Cortex of kidney (tissue), 1 donor: ENCODE results near the gene ATP11A.

ENCODE experiments used
- DNase-seq: peaks from one replicate; lab custom pipeline; 2025; lab: John Stamatoyannopoulos, UW

ATP11A gene

DNA sequence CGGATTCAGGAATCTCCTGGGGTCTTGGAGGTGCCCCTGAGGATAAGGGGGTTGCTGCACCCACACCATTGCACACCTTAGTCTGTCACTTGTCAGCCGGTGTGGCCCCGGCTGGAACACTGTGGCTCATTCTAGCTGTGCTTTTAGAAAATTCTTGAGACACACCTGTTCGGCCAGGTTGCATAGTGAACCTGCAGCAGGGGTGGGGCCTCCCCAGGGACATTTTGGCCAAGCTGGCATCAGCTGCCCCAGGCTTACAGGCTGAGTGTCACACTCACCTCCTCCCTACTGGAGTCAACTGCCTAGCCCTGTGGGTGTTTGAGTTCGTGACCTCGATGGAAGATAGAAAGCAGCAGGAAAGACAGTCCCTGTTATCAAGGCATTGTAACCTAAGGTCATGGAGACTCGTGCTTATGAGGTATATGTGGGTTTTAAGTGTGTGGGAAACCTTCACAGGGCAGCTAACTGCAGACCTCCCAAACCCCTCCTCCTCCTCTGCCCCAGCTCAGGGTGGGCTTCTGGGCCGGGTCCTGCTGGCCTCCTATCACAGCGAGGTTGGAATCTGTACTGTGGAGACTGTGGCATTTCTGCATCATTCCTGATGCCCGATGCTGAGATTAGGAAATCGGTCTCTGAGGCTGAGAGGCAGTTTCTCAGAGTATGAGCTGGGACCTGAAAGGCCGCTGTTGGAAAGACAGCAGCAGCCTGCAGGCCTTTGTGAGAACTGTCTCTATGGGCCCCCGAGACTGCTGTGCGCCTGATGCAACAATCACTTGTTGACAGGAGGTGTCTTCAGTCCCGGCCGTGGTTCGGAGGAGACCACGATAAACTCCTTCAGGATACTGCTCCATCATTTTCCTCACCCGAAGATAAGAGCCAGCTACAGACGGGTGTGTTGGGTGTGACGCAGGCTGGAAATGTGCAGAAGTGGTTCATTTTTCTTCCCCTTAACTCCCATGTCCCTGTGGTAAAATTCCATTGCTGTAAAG, 72.2 kb downstream of the ATP11A start:
- no peak for DNase-seq

DNA sequence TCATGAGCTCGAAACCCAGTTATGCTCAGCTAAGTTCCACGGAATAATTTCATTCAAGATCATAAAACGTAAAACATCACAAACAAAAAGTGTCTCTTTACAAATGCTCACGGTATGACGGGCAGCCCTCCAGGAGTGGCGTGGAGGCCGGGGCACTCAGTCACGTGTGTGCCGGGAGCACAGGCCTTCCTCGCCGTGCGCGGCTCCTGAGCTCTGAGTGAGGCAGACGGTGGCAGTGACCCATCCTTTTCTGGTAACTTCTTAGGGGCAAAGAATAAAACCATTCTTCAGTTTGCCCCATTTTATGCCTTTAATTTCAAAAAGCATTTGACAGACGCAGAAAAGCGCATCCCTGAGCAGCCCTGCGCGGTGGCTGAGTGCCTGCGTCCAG, 72.8 kb downstream of the ATP11A start:
- no peak for DNase-seq

DNA sequence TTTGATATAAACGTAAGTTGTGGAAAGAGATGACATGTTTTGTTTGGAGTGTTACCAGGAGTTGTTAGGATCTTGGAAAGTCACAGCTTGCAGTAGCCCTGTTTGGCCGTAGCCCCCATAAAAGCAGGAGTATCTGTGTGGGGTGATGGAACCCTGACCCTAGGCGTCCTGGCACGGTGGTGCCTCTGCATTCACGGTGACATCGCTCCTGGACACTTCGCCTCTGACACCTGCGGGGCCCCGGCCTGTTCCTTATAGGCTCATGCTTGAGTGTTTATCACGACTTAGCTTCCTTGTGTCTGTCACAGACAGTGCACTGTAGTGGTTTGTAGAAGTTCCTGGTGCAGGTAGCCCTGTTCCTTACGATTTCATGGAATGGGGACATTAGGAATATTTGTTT, 74.2 kb downstream of the ATP11A start:
- no peak for DNase-seq

DNA sequence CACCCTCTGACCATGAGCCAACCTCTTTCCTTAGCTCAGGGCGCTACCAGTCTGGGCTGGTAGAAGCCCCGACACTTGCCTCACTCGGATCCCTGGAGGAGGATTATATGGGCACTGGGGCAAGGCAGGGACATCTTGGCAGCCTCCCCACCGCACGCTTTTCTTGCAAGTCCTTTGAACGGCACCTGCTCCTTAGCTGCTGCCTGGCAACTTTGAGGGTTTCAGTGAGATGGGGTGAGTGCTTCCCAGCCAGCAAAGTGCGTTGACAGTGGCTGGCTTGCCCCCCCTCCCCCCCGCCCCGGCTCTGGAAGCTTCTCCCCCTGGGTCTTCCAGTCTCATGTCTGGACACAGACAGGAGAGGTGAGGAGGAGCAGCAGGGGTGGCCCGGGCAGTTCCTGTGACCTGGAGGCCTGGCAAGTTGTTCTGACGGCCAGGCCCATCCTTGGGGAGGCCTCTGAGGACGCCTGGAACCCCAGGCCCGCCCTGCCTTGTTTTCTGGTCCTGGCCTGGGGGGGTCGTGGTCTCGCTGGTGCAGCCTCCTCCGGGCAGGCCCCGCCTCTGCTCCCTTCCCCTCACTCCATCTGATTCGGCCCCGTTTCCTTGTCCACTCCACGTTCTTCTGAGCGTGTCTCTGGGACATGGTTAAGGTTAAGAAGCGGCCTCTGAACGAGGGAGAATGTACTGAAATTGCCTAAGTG, 75.2 kb downstream of the ATP11A start:
- DNase-seq = no peak

- DNase-seq = no peak
These were observed 75.9 kb downstream of the ATP11A start for GRCh38 chr13:112765731-112766130.

- DNase-seq = no peak
These were observed 76.5 kb downstream of the ATP11A start for GRCh38 chr13:112766336-112766735.

DNA sequence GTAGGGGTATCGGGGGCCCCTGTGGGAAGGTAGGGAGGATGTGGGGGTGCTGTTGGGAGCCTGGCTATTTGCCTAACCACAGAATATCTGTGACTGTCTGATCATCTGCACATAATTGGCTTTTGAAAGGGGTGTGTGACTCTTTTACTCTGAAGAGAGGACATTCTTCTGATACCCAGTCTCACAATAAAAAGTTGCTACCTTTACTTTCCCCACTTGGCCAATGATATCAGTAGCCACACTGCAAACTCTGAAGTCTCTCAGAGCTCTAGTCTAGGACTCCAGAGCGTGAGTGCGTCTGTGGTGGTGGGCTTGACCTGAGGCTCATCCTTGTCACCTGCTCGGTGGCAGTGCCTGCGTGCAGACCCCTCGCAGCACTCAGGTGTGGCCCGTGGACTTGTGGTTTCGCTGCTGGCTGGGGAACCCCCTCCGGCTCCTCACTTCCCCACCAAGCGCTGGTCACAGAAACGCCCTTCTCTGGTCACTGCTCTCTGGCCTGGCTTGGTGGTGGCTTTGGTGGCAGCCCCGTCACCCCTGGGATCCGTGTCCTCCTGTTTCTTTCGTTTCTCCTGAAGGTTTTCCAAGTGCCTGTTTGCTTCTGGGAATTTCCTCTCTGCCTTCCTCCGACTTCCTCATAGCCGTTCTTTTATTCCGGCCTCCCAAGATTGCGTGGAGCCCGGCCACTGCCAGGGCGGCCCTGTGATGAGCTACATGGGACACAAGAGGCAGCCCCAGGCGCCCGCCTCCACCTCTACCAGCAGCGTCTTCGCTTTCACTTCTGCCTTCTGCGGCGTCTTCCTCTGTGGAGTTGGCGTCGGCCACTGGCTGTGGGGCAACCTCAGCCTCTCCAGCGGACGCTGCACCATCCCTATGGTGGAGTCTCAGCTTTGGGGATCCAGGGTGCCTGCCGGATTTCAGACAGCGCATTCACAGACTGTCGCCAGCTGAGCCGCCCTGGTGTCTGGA, 78.0 kb downstream of the ATP11A start:
- no peak for DNase-seq

GRCh38 chr13:112768795-112769481, 79.1 kb downstream of the ATP11A start:
- no peak for DNase-seq

DNA sequence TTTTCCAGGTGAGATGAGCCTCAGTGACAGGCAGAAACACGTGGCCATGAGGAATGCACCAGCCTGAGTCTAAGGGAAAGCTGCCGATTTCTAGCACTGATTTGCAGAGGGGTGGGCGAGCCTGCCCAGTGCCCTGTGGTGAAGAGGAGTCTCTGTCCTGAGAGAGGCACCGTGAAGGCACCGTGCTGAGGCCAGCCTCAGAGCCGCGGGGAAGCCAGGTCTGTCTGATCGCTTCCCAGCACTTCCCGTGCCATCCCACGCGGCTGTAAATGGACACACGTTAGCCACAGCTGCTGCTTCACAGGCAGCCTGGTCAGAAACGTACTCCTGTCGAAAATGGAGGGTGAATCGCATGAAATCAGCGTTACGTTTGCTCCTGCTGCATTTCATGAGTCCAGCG, 79.8 kb downstream of the ATP11A start:
- DNase-seq = no peak

DNA sequence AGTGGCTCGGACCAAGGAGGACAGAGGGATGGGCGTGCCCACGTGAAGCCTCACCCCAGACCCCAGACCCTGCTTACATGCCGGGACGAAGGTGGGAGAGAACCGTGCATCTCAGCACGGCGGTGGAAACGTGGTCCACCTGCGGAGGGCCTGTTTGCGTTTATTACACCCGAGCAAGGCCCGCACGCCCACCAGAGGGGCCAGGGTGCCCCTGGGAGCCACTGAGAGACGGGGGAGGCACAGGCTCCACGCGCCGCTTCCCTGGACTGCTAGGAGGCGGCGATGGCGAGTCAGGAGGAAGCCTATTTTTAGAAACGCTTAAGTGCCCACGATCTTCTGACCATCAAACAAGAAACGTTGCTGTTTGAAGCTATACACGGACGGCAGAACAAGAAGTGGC, 80.7 kb downstream of the ATP11A start:
- no peak for DNase-seq

DNA sequence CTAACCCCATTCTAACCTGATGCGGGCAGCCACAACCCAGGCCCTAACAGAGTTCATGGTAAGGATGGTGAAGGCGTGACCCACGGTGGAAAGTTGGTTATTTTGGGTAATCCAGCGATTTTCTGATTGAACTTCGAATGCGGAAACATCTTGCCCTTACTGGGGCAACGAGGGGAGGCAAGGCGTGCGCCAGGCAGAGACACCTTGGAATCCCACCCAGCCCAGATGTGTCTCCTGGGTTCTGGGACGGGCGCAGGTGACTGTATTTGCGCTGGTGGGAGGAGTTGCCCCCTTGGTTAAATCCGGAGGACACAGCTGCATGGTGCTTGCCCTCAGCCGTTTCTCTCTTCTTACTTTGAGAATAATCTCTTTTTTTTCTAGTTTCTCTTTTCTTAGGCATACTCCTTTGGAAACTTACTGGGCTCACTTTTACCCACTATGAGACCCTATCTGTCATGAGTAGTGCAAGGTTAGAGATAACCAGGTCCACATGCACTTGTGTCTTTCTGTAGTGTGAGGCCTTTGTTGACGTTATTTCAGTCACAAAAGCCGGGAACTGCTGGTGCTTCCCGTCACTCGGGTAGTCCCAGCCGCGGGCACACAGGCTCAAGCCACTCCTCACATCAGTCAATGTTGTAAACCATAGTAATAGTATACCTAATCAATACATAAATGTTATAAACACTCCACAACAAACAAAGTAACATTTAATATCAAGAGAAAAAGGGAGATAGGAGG, 81.5 kb downstream of the ATP11A start:
- no peak for DNase-seq

DNA sequence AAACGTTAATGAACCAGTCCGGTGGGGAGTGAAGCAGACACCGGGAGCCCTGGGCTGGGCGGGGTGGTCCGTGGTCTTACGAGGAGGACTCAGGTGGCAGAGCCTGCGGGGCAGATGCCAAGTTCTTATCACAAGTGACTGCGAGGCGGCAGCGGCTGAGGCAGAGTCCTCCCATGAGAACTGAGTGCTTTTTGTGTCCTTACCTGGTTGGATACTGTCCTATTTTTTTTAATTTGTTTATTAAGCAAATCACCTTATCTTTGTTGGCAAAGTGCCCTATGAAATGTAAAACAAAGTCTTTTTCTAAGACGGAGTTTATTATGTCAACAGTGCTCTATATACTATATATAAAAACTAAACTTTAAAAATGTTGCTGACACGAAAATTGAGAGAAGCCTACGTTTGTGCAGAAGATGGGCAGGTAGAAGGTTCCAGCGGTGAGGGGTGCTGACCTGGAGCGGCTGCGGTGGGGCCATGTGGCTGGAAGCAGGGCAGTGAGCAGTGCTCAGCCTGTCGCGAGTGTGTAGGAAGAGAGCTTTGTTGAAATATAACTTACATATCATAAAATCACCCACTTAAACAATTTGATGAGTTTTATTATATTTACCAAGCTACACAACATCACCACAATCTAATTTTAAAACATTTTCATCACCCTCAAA, 82.2 kb downstream of the ATP11A start:
- DNase-seq = no peak

- DNase-seq = no peak
These were observed 82.7 kb downstream of the ATP11A start for GRCh38 chr13:112772539-112772909.

GRCh38 chr13:112772929-112773328, 83.1 kb downstream of the ATP11A start:
- DNase-seq = no peak

- no peak for DNase-seq
These were observed 84.0 kb downstream of the ATP11A start for GRCh38 chr13:112773601-112774447.

DNA sequence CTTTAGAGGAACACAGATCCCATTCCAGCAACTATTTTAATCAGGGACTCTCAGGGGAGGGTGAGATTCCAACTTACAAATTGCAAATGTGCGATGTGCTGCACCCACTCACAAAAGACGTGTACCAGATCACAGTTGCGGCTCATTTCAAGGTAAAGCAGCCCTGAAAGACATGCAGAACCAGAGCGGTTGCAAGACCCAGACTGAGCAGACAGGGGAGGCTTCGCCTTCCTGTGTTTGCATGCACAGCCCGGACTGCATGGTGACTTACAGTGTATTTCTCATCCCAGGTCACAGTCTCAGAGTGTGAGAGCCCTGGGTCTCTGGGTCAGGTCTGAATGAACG, 84.6 kb downstream of the ATP11A start:
- DNase-seq = no peak

GRCh38 chr13:112774829-112775565, 85.2 kb downstream of the ATP11A start:
- DNase-seq = no peak

- DNase-seq = no peak
These were observed 86.0 kb downstream of the ATP11A start for GRCh38 chr13:112775791-112776279.

DNA sequence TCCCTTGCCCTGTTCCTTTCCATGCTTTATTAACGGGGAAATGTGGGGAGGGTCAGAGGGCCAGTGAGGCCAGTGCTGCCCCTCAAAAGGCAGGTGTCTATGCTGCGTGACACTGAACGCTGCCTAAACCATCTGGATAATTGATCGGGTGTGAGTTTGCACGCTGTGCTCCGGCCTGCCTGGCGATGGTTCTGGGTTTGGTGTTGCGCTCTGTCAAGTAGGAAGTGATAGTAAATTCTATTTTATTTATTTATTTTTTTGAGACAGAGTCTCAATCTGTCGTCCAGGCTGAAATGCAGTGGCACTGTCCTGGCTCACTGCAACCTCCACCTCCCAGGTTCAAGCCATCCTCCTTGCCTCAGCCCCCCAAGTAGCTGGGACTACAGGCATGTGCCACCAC, 86.5 kb downstream of the ATP11A start:
- no peak for DNase-seq
